ENCODE results near the gene ARHGAP19. TPM values are rescaled to one million over a fixed set of nuclear protein-coding genes. Genes with fewer than 3 reads are reported as not detected.

ARHGAP19 gene
- total RNA-seq, 1 experiment from 2014 or later, result 33.2 TPM

- Histone ChIP-seq H3K9ac (ENCODE audit: extremely low read depth, insufficient read length, low read length) (no peak overlapping the region), H3K18ac (ENCODE audit: insufficient read length, low read depth, low read length) (no peak overlapping the region), H3K14ac (ENCODE audit: insufficient read depth, low read length) (no peak overlapping the region), H4K91ac (ENCODE audit: insufficient read length, low read depth, low read length) (no peak overlapping the region), H3K4me1 (ENCODE audit: insufficient read depth, low read length) (no peaks in the 10 kb centered on the region), H4K20me1 (ENCODE audit: control insufficient read depth, insufficient read depth, insufficient read length) (no peaks in the 10 kb centered on the region), H4K5ac (ENCODE audit: insufficient read length, low read depth, low read length) (no peak overlapping the region), H3K79me1 (ENCODE audit: insufficient read depth, low read depth, low read length, poor library complexity, severe bottlenecking) (no peaks in the 10 kb centered on the region), H3K23me2 (ENCODE audit: insufficient read length, low read depth, low read length, poor library complexity, severe bottlenecking) (peaks cover 5% of the 10 kb centered on the region), H4K8ac (replicated peaks; ENCODE audit: insufficient read length, low read depth, low read length) (no peak overlapping the region), H3K79me2 (ENCODE audit: insufficient read depth, low read length) (no peaks in the 10 kb centered on the region), H3K56ac (ENCODE audit: insufficient read length, low read depth, low read length) (no peak overlapping the region), H3K9me3 (ENCODE audit: control insufficient read depth, low read depth, low read length) (no peaks in the 10 kb centered on the region), H2BK120ac (ENCODE audit: low read depth, low read length, poor library complexity, severe bottlenecking) (no peak overlapping the region), H2AK5ac (ENCODE audit: insufficient read length, low read length) (no peak overlapping the region), H2BK5ac (ENCODE audit: insufficient read length, low read length) (no peak overlapping the region), H3K4ac (ENCODE audit: low read depth, low read length) (no peak overlapping the region), H3K23ac (ENCODE audit: insufficient read length, low read depth, low read length) (no peak overlapping the region), H2BK15ac (ENCODE audit: low read depth, low read length) (no peak overlapping the region), H2BK20ac (ENCODE audit: low read depth, low read length, poor library complexity, severe bottlenecking) (no peak overlapping the region), H3K4me2 (ENCODE audit: insufficient read depth, insufficient read length, low read length) (no peak overlapping the region), H2BK12ac (ENCODE audit: insufficient read length, low read depth, low read length) (no peak overlapping the region), H3T11ph (ENCODE audit: low read length) (no peak overlapping the region), H3K27me3 (ENCODE audit: insufficient read depth, low read length) (no peaks in the 10 kb centered on the region), H2AFZ (ENCODE audit: low read length) (no peak overlapping the region), H3K27ac (ENCODE audit: insufficient read length, low read depth, low read length) (no peak overlapping the region)
- Mint-ChIP-seq H3K27ac (no peak overlapping the region), H3K4me3 (no peak overlapping the region), H3K27me3 (ENCODE audit: low read depth) (peaks cover 18% of the 10 kb centered on the region), H3K36me3 (ENCODE audit: insufficient read depth in 1 of 3, low read depth in 3 of 3) (no peaks in the 10 kb centered on the region), H3K9me3 (no peaks in the 10 kb centered on the region), H3K4me1 (peaks cover 10 to 17% of the 10 kb centered on the region in 2 experiments)
- no peak for TF ChIP-seq CTCF (conservative IDR thresholded peaks at IDR 0.05)
- WGBS (ENCODE audit: extremely low coverage, insufficient read length, low lambda C conversion rate), result no CpG with 5 or more reads among the region's 5 CpGs
- no peak for DNase-seq
These were observed 116.2 kb downstream of the ARHGAP19 start for GRCh38 chr10:97176226-97176625.
